GM19463 (cell line): ENCODE measurements around the gene GSE1.

Source experiments
- ATAC-seq: cut with Tn5 transposase; IDR thresholded peaks from one replicate; pipeline ENCODE4 v1.9.1; 2021; ENCODE audit warnings: mild to moderate bottlenecking, moderate library complexity; ENCODE audit not compliant: unreplicated experiment

Gene GSE1

DNA sequence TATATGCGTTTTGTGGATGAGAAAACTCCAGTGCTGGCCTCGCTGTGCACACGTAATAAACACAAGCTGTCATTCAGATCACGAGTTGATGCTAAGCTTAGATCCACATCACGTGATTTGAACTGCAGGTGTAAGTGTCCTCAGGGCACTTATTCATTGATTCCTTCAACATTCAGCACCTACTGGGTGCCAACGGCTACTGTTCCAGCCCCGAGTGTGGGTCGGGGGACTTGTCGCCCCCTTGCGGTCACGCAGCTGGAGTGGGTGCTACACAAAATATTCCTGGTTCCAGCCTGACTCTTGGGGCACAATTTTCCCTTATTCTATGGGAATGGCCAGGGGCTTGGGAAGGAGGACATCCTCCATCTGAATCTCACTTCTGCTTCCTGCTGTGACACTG, 105.6 kb downstream of the GSE1 start:
- ATAC-seq = no peak

DNA sequence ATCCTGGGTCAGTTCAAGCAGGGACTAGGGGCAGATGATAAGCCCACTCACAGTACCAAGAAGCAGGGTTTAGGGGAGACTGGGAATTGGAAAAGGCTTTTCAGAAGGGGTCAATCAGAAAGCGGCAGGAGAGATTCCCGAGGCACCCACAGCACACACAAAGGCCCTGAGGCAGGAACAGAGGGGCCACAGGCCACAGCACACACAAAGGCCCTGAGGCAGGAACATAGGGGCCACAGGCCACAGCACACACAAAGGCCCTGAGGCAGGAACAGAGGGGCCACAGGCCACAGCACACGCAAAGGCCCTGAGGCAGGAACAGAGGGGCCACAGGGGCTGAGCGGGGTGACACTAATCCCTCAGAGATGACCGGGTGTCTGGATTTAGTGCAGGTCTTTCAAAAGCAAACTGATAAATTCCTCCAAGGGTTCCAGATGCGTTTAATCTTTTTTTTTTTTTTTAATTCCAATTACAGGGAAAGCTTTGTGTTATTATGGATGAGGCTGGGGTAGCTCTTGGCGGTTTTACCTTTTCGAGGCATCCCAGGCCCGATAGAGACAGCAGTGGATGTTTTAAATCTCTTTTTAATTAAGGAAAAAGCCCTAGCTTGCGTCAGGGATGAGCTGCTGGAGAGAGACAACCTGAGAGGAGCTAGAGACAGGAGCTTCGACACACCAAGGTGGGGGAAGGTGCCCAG, 106.6 kb downstream of the GSE1 start:
- ATAC-seq = no peak

DNA sequence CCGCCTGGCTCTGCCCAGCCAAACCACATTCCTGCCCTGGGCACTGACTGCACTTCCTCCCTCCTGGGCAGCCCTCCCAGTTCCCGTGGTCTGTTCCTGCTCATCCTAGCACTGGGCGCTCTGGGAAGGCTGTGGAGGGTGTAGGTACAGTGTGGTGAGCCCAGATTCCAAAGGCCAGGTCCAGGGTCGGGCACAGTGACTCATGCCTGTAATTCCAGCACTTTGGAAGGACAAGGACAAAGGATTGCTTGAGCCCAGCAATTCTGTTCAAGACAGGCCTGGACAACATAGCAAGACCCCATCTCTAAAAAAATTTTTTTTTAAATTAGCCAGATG, 107.1 kb downstream of the GSE1 start:
- ATAC-seq = no peak

DNA sequence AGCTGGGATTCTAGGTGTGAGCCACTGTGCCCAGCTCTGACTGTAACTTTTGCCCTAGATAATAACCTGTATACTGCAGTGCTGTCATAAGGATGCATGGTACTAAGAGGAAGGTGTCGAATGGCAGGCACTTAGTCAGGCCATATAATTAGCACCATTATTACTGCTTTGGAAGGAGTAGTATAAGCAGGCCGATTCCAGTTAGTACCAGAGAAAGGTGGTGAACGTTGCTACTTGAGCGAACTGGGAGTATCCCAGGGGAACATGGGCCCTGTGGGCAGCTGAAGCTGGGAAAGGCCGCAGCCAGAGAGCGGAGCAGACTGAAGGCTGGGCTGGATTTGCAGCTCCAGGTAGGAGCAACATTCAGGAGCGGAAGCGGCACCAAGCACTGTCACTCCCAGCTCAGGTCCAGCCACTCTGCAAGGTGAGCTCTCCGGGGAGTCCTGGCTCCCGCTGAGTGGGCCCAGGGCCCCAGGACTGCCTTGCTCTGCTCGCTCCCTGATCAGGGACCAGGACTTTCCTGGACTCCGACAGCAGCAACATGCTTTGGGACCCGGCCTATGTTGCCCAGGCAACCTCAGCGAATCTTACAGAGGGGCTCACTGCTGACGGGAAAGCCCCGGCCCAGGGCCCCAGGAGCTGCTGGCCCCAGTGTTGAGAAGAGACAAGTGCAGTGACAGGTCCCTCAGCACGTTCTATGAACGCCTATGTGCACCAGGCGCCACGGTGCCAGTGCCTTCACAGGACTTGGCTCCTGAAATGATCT, 109.2 kb downstream of the GSE1 start:
- no peak for ATAC-seq

DNA sequence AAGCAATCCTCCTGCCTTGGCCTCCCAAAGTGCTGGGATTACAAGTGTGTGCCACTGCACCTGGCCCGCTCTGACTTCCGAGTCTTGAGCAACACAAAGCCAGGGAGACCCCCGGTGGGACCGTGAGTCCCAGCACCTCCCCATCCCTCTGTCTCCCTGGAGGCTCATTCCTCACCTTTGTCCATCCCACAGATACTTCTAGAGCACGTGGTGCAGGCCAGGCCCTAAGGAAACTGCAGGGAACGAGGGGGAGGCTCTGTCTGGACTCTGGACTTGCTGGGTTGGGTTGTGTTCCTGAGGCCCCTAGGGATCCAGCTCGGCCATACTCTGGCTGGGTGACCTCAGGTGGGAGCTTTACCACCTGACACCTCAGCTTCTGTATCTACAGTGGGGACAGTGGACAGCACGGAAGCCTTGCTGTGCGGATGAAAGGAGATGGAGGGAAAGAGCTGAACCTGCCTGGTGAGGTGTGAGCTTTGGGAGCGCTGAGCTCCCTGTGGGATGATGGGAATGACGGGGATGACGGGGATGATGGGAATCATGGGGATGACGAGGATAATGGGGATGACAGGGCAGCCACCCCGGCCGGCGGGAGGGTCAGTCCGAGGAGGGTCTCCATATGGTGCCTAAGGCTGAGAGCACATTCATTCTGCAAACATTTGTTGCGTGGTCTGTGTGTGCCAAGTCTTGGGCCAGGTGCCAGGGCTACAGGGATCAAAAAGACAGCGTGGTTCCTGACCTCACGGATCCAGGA, 111.2 kb downstream of the GSE1 start:
- ATAC-seq = no peak

DNA sequence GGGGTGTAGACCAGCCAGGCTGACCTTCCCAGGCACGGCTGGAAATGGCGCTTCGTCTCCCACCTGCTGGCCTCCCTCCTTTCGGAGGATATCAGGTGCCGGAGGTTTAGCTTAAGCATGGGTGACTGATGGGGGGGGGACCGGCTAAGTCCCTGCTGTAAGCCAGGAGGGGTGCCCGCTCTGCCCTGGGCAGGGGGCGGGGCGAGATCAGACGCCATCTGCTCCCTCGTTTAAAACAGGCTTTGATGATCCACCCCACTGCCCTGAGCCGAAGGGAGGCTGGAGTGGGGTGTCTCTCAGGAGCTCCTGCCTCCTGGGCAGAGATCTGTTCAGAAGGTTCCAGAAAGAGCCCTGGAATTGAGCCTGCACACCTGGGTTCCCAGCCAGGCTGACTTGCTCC, 111.8 kb downstream of the GSE1 start:
- ATAC-seq = no peak
